ENCODE data around the gene USP12. TPM values are rescaled to one million over a fixed set of nuclear protein-coding genes. Genes with fewer than 3 reads are reported as not detected.

The USP12 gene
- total RNA-seq, 1 experiment from 2014 or later: 36.2 TPM

DNA sequence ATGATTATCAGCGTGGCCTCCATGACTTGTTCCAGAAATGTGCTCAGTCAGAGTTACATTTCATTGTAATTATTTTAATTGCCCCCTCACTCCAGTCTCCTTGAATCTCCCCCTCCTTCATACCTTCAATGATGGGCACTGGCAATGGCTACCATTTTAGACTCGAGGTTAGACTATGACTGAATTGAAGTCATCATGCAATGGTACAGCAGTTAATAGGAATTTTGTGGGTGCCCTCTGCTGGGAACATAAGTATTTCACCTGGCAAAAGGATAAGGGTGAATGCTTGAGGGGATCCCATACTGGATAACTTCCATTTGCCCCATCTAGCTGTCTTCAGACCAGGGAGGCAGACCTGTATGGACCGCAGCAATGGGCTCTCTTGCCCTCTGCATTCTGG is 32.2 kb upstream of the USP12 start:
- Mint-ChIP-seq H3K27ac (ENCODE audit: unreplicated experiment) (no peak overlapping the region), H3K9me3 (ENCODE audit: unreplicated experiment) (no peaks in the 10 kb centered on the region), H3K4me3 (ENCODE audit: unreplicated experiment) (no peak overlapping the region), H3K36me3 (ENCODE audit: insufficient read depth, unreplicated experiment) (no peaks in the 10 kb centered on the region), H3K4me1 (ENCODE audit: low read depth, unreplicated experiment) (peaks cover 9% of the 10 kb centered on the region), H3K27me3 (ENCODE audit: insufficient read depth, unreplicated experiment) (peaks cover 7% of the 10 kb centered on the region)
- no TSS peak for BruUV-seq (replicated peaks)
- TF ChIP-seq, protein P1, sequence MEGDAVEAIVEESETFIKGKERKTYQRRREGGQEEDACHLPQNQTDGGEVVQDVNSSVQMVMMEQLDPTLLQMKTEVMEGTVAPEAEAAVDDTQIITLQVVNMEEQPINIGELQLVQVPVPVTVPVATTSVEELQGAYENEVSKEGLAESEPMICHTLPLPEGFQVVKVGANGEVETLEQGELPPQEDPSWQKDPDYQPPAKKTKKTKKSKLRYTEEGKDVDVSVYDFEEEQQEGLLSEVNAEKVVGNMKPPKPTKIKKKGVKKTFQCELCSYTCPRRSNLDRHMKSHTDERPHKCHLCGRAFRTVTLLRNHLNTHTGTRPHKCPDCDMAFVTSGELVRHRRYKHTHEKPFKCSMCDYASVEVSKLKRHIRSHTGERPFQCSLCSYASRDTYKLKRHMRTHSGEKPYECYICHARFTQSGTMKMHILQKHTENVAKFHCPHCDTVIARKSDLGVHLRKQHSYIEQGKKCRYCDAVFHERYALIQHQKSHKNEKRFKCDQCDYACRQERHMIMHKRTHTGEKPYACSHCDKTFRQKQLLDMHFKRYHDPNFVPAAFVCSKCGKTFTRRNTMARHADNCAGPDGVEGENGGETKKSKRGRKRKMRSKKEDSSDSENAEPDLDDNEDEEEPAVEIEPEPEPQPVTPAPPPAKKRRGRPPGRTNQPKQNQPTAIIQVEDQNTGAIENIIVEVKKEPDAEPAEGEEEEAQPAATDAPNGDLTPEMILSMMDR (IDR thresholded peaks at IDR 0.05; ENCODE audit: insufficient read depth in 1 of 2, low read depth in 1 of 2, low read length in 1 of 2, severe bottlenecking in 1 of 2, unreplicated experiment in 1 of 2): peak in 1 of 2 experiments; percentile 14
- Histone ChIP-seq H3K27me3 (replicated peaks; ENCODE audit: control insufficient read depth, insufficient read depth, low read length) (no peaks in the 10 kb centered on the region), H3K4me3 (ENCODE audit: low read depth, low read length) (no peak overlapping the region), H3K36me3 (ENCODE audit: control insufficient read depth, insufficient read depth, low read length) (no peaks in the 10 kb centered on the region), H3K4me1 (peaks cover 5% of the 10 kb centered on the region), H3K9me3 (0 out of 2 replicates have a peak, but pooled peaks cover 3% of the 10 kb centered on the region)
- intact Hi-C loops (cut with micrococcal nuclease; ENCODE audit: unreplicated experiment): loop anchor here (1.0 to 10.0 kb wide), 2 partner anchors 151 to 219 kb away; no protein-coding TSS in a partner anchor
- DNase-seq: no peak
- ChIA-PET CTCF (interaction anchor here (1.5 kb wide), 2 partner anchors 218 to 256 kb away, joined by 4 to 13 read pairs; no protein-coding TSS in a partner anchor), POLR2A (no interaction called here)

DNA sequence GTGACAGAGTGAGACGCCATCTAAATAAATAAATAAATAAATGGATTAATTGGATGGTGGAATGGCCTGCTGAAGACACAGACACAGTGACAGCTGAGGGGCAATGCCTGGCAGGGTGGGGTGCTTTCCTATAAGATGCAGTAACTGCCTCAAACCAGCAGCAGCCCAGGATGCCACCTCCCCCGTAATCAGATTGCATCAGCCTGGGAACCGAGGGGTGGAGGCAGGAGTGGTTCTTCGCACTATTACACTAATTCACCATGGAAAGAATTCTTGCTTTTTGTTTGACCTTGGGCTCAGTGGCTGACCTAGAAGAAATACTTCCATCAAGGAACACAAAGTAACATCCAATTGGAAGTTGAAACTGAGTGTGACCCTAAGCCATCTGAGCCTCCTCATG is 31.6 kb upstream of the USP12 start:
- peaks cover 5% of the 10 kb centered on the region for H3K4me1 ChIP-seq
- ChIA-PET CTCF (interaction anchor here (1.5 kb wide), 2 partner anchors 218 to 256 kb away, joined by 4 to 13 read pairs; no protein-coding TSS in a partner anchor), POLR2A (no interaction called here)
- peaks cover 4% of the 10 kb centered on the region for H3K27me3 Mint-ChIP-seq (ENCODE audit: insufficient read depth, unreplicated experiment)
- no TSS peak for BruUV-seq (replicated peaks)
- no peak overlapping the region for H3K27ac Mint-ChIP-seq (ENCODE audit: unreplicated experiment)
- TF ChIP-seq, protein P1 (IDR thresholded peaks at IDR 0.05; ENCODE audit: insufficient read depth in 1 of 2, low read depth in 1 of 2, low read length in 1 of 2, severe bottlenecking in 1 of 2, unreplicated experiment in 1 of 2): no peak
- no peaks in the 10 kb centered on the region for H3K36me3 Mint-ChIP-seq (ENCODE audit: insufficient read depth, unreplicated experiment)
- H3K4me3 ChIP-seq (ENCODE audit: low read depth, low read length): no peak overlapping the region
- intact Hi-C loops (cut with micrococcal nuclease; ENCODE audit: unreplicated experiment): loop anchor here (10.0 kb wide), 1 partner anchor 152 kb away; no protein-coding TSS in a partner anchor
- peaks cover 9% of the 10 kb centered on the region for H3K4me1 Mint-ChIP-seq (ENCODE audit: low read depth, unreplicated experiment)
- no peaks in the 10 kb centered on the region for H3K36me3 ChIP-seq (ENCODE audit: control insufficient read depth, insufficient read depth, low read length)
- no peaks in the 10 kb centered on the region for H3K27me3 ChIP-seq (replicated peaks; ENCODE audit: control insufficient read depth, insufficient read depth, low read length)
- H3K4me3 Mint-ChIP-seq (ENCODE audit: unreplicated experiment): no peak overlapping the region
- DNase-seq: no peak
- 0 out of 2 replicates have a peak, but pooled peaks cover 3% of the 10 kb centered on the region for H3K9me3 ChIP-seq
- no peaks in the 10 kb centered on the region for H3K9me3 Mint-ChIP-seq (ENCODE audit: unreplicated experiment)

DNA sequence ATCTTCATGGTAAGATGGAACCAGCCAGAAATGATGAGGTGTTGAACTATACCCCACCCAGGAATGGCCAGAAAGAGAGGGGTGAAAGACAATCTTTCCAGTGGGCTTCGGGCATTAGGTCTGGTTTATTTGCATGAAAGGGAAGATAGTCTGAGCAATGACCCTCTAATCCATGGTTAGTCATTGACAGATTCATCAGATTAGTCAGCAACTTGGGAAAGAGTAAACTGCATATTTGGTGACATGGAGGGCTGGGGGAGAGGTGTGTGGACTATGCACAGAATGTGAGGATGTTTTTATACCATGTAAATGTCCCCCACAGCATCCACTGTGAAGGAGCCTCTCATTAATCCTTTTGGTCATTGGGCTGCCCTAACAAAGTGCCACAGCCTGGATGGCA is 30.1 kb upstream of the USP12 start:
- no peak overlapping the region for H3K4me3 ChIP-seq (ENCODE audit: low read depth, low read length)
- intact Hi-C loops (cut with micrococcal nuclease; ENCODE audit: unreplicated experiment): loop anchor here (10.0 kb wide), 1 partner anchor 153 kb away; no protein-coding TSS in a partner anchor
- BruUV-seq (replicated peaks): no TSS peak

More for the DNA sequence above, 30.1 kb upstream of the USP12 start:
- H3K4me1 Mint-ChIP-seq (ENCODE audit: low read depth, unreplicated experiment): peaks cover 9% of the 10 kb centered on the region
- ChIA-PET POLR2A (no interaction called here), CTCF (no interaction called here)
- TF ChIP-seq, protein P1 (IDR thresholded peaks at IDR 0.05; ENCODE audit: insufficient read depth in 1 of 2, low read depth in 1 of 2, low read length in 1 of 2, severe bottlenecking in 1 of 2, unreplicated experiment in 1 of 2): no peak
- no peaks in the 10 kb centered on the region for H3K9me3 Mint-ChIP-seq (ENCODE audit: unreplicated experiment)
- no peaks in the 10 kb centered on the region for H3K27me3 ChIP-seq (replicated peaks; ENCODE audit: control insufficient read depth, insufficient read depth, low read length)
- no peak overlapping the region for H3K4me3 Mint-ChIP-seq (ENCODE audit: unreplicated experiment)
- no peaks in the 10 kb centered on the region for H3K36me3 ChIP-seq (ENCODE audit: control insufficient read depth, insufficient read depth, low read length)
- no peaks in the 10 kb centered on the region for H3K27me3 Mint-ChIP-seq (ENCODE audit: insufficient read depth, unreplicated experiment)
- no peak for DNase-seq
- no peaks in the 10 kb centered on the region for H3K36me3 Mint-ChIP-seq (ENCODE audit: insufficient read depth, unreplicated experiment)
- H3K27ac Mint-ChIP-seq (ENCODE audit: unreplicated experiment): no peak overlapping the region
- H3K9me3 ChIP-seq: 0 out of 2 replicates have a peak, but pooled peaks cover 3% of the 10 kb centered on the region
- H3K4me1 ChIP-seq: peaks cover 5% of the 10 kb centered on the region
